GM19452 (cell line): Measurements from ENCODE around the gene DPT.

ENCODE experiments used
- ATAC-seq: cut with Tn5 transposase; IDR thresholded peaks from one replicate; pipeline ENCODE4 v1.9.1; 2021; ENCODE audit not compliant: unreplicated experiment

DPT gene

GRCh38 chr1:168706391-168706992, 22.5 kb downstream of the DPT start:
- ATAC-seq: no peak

GRCh38 chr1:168700575-168701268, 28.3 kb downstream of the DPT start:
- ATAC-seq: no peak

- ATAC-seq: no peak
Observed at GRCh38 chr1:168698453-168698852, 30.6 kb downstream of the DPT start.

- no peak for ATAC-seq
Observed at GRCh38 chr1:168697356-168698126, 31.5 kb downstream of the DPT start.

GRCh38 chr1:168696125-168696760, 32.8 kb downstream of the DPT start:
- no peak for ATAC-seq

GRCh38 chr1:168693872-168694238, 35.2 kb downstream of the DPT start:
- no peak for ATAC-seq

GRCh38 chr1:168693197-168693871, 35.7 kb downstream of the DPT start:
- no peak for ATAC-seq

GRCh38 chr1:168692472-168692871, 36.5 kb downstream of the DPT start:
- no peak for ATAC-seq

GRCh38 chr1:168691541-168691940, 37.5 kb downstream of the DPT start:
- no peak for ATAC-seq

- ATAC-seq: no peak
Observed at GRCh38 chr1:168689726-168690602, 39.0 kb downstream of the DPT start.

- ATAC-seq: no peak
Observed at GRCh38 chr1:168689327-168689657, 39.7 kb downstream of the DPT start.

- ATAC-seq: no peak
Observed at GRCh38 chr1:168688644-168689326, 40.2 kb downstream of the DPT start.

GRCh38 chr1:168687816-168688215, 41.2 kb downstream of the DPT start:
- no peak for ATAC-seq

- no peak for ATAC-seq
Observed at GRCh38 chr1:168686666-168687065, 42.3 kb downstream of the DPT start.

GRCh38 chr1:168683871-168684270, 45.1 kb downstream of the DPT start:
- no peak for ATAC-seq

- ATAC-seq: no peak
Observed at GRCh38 chr1:168676861-168677260, 52.1 kb downstream of the DPT start.

- no peak for ATAC-seq
Observed at GRCh38 chr1:168676029-168676812, 52.8 kb downstream of the DPT start.

GRCh38 chr1:168673974-168674683, 54.9 kb downstream of the DPT start:
- no peak for ATAC-seq
